ENCODE measurements around the gene CDK5RAP1.

The CDK5RAP1 gene

DNA sequence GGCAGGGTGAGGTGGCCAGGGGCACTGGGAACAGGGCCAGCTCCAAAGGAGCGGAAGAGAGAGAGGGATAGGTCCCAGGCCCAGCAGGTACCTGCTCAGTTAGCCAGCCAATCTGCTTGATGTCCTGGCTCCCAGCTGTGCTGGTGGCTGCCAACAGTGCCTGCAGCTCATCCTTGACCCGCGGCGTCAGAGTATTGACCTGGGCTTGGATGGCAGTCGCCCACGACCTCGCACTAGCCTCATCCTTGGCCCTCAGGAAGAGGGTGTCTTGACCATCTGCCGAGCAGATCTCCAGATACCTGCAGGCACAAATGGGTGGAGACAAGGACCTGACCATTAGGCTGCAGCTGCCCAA lies 11.1 kb upstream of the CDK5RAP1 start:
- TF ChIP-seq, protein P1, sequence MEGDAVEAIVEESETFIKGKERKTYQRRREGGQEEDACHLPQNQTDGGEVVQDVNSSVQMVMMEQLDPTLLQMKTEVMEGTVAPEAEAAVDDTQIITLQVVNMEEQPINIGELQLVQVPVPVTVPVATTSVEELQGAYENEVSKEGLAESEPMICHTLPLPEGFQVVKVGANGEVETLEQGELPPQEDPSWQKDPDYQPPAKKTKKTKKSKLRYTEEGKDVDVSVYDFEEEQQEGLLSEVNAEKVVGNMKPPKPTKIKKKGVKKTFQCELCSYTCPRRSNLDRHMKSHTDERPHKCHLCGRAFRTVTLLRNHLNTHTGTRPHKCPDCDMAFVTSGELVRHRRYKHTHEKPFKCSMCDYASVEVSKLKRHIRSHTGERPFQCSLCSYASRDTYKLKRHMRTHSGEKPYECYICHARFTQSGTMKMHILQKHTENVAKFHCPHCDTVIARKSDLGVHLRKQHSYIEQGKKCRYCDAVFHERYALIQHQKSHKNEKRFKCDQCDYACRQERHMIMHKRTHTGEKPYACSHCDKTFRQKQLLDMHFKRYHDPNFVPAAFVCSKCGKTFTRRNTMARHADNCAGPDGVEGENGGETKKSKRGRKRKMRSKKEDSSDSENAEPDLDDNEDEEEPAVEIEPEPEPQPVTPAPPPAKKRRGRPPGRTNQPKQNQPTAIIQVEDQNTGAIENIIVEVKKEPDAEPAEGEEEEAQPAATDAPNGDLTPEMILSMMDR (IDR thresholded peaks at IDR 0.05; ENCODE audit: control insufficient read depth, extremely low read depth, insufficient read depth): no peak
- no peak overlapping the region for H3K4me3 ChIP-seq (ENCODE audit: low read depth, low read length)
- no peak for DNase-seq (ENCODE audit: low read depth)

DNA sequence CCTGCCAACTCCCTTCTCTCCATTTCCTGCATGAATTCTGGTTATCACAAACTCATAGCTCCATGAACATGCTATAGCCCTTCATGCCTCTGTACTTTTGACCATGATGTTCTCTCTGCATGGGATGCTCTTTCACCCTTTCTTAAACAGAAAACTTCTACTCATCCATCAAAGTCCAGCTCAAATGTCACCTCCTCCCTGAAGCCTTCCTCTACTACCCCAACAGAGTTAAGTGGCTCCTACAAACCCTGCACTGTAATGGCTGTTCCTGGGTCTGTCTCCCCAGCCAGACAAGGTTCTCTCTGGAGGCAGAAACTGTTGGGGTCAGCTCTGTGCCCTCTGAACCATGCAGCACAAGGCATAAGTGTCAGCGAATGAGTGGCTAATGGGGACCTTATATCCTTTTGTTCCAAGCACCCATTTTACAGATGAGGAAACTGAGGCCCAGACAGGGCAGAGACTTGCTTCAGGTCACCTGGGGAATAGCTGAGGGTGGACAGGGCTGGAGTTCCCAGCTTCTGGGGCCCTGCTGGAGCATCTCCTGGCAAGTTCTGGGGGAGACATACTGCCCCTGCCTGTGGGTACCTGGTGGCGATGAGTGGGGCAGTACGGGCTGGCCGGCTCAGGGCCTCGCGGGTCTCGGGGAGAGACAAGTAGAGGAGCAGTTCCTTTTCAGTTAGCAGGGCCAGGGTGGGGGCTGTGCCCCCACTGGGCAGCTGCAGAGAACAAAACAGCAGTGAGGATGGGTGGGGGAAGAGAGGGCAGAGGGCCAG lies 10.6 kb upstream of the CDK5RAP1 start:
- no peak for DNase-seq (ENCODE audit: low read depth)
- TF ChIP-seq, protein P1 (IDR thresholded peaks at IDR 0.05; ENCODE audit: control insufficient read depth, extremely low read depth, insufficient read depth): no peak
- H3K4me3 ChIP-seq (ENCODE audit: low read depth, low read length): no peak overlapping the region

DNA sequence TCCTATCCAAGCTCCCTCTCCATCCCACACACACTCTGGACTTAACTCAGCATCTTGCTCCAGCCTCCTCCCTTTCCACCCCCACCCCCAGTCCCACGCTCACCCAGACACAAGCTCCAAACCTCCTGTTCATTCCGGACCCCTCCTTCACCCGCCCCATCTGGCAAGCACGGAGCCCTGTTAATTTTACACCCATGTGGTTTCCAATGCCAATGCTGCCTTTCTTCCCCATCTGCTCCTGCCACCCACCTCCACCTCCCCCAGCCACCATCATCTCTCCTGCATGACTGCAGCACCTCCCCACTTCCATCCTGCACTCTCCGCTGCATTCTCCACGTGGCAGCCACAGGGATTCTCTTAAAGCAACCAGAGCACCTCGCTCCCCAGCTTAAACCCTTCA lies 9.9 kb upstream of the CDK5RAP1 start:
- H3K4me3 ChIP-seq (ENCODE audit: low read depth, low read length): no peak overlapping the region
- no peak for DNase-seq (ENCODE audit: low read depth)
- TF ChIP-seq, protein P1 (IDR thresholded peaks at IDR 0.05; ENCODE audit: control insufficient read depth, extremely low read depth, insufficient read depth): no peak

DNA sequence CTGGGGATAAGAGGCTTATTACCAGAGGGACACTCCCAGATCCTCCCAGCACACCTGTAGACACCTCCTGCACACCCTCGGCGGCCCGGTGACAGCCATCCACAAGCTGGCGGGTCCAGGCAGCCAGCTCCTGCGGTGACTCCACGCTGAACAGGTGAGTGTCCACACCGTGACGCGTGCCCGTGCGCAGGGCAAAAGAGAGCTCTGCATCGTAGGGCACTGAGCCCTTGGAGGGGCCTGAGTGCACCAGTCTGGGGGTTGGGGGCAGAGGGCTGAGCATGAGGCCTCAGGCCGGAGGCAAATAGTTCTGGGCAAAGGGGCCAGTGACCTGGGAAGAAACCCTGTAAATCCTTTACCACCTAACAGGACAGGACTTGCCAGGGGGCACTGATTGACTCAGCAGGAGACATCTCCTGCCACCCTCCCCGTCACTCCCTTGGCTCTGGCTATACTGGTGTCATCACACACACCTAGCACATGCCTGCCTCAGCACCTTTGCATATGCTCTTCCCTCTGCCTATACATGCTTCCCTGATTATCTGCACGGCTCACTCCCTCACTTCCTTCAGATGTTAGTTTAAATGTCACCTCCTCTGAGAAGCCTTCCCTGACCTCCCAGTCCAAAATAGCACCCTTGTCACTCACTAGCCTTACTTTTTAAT lies 8.9 kb upstream of the CDK5RAP1 start:
- TF ChIP-seq, protein P1 (IDR thresholded peaks at IDR 0.05; ENCODE audit: control insufficient read depth, extremely low read depth, insufficient read depth): no peak
- DNase-seq (ENCODE audit: low read depth): no peak
- no peak overlapping the region for H3K4me3 ChIP-seq (ENCODE audit: low read depth, low read length)

DNA sequence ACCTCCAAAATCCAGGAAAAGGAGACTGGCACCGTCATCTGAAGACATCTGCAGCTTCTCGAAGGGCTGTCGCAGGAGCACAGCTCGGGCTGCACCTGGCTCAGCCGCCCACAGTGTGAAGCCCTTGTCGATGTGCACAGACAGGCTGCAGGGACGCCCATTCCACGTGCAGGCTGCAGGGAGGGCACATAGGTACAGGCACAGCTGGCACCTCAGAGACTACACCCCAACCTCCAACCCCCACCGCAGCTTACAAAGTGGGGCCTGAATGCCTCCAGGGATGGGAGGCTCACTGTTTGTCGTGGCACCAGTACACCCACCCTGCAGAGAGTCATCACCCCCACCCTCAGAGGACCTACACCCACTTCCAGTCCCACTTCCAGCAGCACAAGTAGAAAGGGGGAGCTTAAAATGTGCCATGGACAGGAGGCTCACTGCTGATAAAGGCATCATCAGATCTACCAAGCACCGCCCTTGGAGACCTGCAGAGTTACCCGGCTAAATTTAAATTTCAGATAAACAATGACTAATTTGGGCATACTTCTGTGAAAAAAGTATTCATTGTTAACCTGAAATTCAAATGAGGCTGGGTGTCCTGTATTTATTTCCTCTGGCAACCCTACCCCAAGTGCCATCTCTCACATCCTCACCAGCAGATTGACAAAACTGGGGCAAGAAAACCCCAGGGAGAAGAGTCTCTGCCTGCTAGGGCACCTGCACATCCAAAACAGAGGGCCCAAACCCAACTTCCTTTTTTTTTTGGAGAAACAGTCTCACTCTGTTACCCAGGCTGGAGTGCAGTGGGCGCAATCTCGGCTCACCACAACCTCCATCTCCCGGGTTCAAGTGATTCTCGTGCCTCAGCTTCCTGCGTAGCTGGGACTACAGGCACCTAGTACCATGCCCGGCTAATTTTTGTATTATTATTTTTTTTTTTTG lies 7.7 kb upstream of the CDK5RAP1 start:
- no peak overlapping the region for H3K4me3 ChIP-seq (ENCODE audit: low read depth, low read length)
- no peak for DNase-seq (ENCODE audit: low read depth)
- TF ChIP-seq, protein P1 (IDR thresholded peaks at IDR 0.05; ENCODE audit: control insufficient read depth, extremely low read depth, insufficient read depth): no peak

DNA sequence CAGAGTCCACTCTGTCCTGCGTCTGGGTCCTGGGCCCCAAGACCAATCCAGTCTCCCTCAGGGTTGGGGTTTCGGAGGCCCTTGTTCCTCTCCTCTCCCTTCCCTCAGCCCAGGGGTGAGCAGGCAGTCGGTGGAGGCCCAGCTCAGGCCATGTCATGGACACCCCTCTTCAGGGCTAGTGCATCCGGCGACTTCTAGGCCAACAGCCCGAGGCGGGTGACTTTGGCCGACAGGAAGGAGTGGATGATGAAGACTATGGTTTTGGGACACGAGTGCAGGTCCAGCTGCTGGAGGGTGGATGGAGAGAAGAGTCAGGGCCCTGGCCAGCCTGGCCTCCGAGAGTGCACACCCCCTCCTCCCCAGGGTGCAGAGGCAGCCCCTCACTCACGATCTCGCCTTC lies 7.0 kb upstream of the CDK5RAP1 start:
- no peak overlapping the region for H3K4me3 ChIP-seq (ENCODE audit: low read depth, low read length)
- TF ChIP-seq, protein P1 (IDR thresholded peaks at IDR 0.05; ENCODE audit: control insufficient read depth, extremely low read depth, insufficient read depth): no peak
- DNase-seq (ENCODE audit: low read depth): no peak

Measured in LNCaP clone FGC (cell line).